Fibroblast of upper back skin (primary cell): ENCODE data around the gene NLRC5.

Experiments used
- DNase-seq: peaks from one replicate; pipeline ENCODE4 v3.0.0-alpha.2; 2013

The NLRC5 gene

GRCh38 chr16:57131351-57131970 is 142.1 kb downstream of the NLRC5 start:
- no peak for DNase-seq

GRCh38 chr16:57132470-57132869 is 143.1 kb downstream of the NLRC5 start:
- no peak for DNase-seq

GRCh38 chr16:57133031-57133430 is 143.7 kb downstream of the NLRC5 start:
- DNase-seq: no peak
